CD14-positive monocyte (primary cell): Measurements from ENCODE around the gene RABL3. TPM values are rescaled to one million over a fixed set of nuclear protein-coding genes. Genes with fewer than 3 reads are reported as not detected.

Experiments used
- DNase-seq, 3 donors: peaks; one replicate each; pipeline ENCODE4 v3.0.0-alpha.2; 2011 to 2022
- H2AFZ ChIP-seq: 2 replicates; pipeline ENCODE4 v1.6.0; 2012; ENCODE audit warnings: mild to moderate bottlenecking, low read depth, low read length, inconsistent platforms; ENCODE audit not compliant: insufficient read depth, poor library complexity, severe bottlenecking
- H3K27ac ChIP-seq, 2 donors: 1 replicate in 1 of 2; 2 replicates in 1 of 2; pipeline ENCODE4 v1.5.1; 2012 to 2013; ENCODE audit warnings: low read length in 2 of 2, control low read depth in 1 of 2, inconsistent platforms in 1 of 2, low read depth in 1 of 2, mild to moderate bottlenecking in 1 of 2
- H3K27me3 ChIP-seq, 2 donors: one replicate each; pipeline versions ENCODE4 v1.6.0 to v1.6.1; 2011 to 2013; ENCODE audit warnings: low read length in 2 of 2; ENCODE audit not compliant: control insufficient read depth in 2 of 2, insufficient read depth in 2 of 2
- H3K36me3 ChIP-seq, 2 donors: replicated peaks in 1 of 2; 1 replicate in 1 of 2; 2 replicates in 1 of 2; pipeline versions ENCODE4 v1.5.1 to v1.6.1; 2012 to 2013; ENCODE audit warnings: low read length in 2 of 2, control low read depth in 1 of 2, inconsistent platforms in 1 of 2, mild to moderate bottlenecking in 1 of 2; ENCODE audit not compliant: insufficient read depth in 2 of 2, control insufficient read depth in 1 of 2
- H3K4me1 ChIP-seq, 2 donors: 1 replicate in 1 of 2; 2 replicates in 1 of 2; pipeline versions ENCODE4 v1.5.1 to v1.6.1; 2012 to 2013; ENCODE audit warnings: low read length in 2 of 2, control low read depth in 1 of 2, inconsistent platforms in 1 of 2, mild to moderate bottlenecking in 1 of 2, moderate library complexity in 1 of 2; ENCODE audit not compliant: insufficient read depth in 2 of 2, control insufficient read depth in 1 of 2
- H3K4me2 ChIP-seq: replicated peaks from 2 replicates; pipeline ENCODE3; 2012; ENCODE audit warnings: low read length, moderate library complexity, mild to moderate bottlenecking; ENCODE audit not compliant: poor library complexity, severe bottlenecking; ENCODE audit errors: extremely low read depth
- H3K4me3 ChIP-seq, 3 experiments: fragments of 200-600 bp in 1 of 3; sonication (generic) in 1 of 3; replicated peaks in 1 of 3; 1 replicate in 2 of 3; 2 replicates in 1 of 3; pipeline ENCODE4 v1.5.1; 2011 to 2013; ENCODE audit warnings: low read length in 3 of 3, mild to moderate bottlenecking in 3 of 3, control low read depth in 2 of 3, low read depth in 2 of 3, inconsistent platforms in 1 of 3, moderate library complexity in 1 of 3
- H3K79me2 ChIP-seq: 2 replicates; pipeline ENCODE4 v1.6.0; 2012; ENCODE audit warnings: mild to moderate bottlenecking, control low read depth, inconsistent platforms, low read length, moderate library complexity; ENCODE audit not compliant: insufficient read depth
- H3K9ac ChIP-seq: 2 replicates; pipeline ENCODE4 v1.6.0; 2017; ENCODE audit warnings: low read length, mild to moderate bottlenecking; ENCODE audit not compliant: insufficient read depth, poor library complexity, severe bottlenecking
- H3K9me3 ChIP-seq, 2 donors: replicated peaks in 1 of 2; 1 replicate in 1 of 2; 2 replicates in 1 of 2; pipeline versions ENCODE4 v1.5.1 to v1.6.1; 2012 to 2013; ENCODE audit warnings: low read length in 2 of 2, control low read depth in 1 of 2; ENCODE audit not compliant: control insufficient read depth in 1 of 2, insufficient read depth in 1 of 2
- H4K20me1 ChIP-seq: 2 replicates; pipeline ENCODE4 v1.6.0; 2012; ENCODE audit warnings: mild to moderate bottlenecking, low read length, control low read depth, moderate library complexity; ENCODE audit not compliant: insufficient read depth
- H3K27ac Mint-ChIP-seq, 7 donors: one replicate each; pipeline ENCODE4 v1.8.0; 2020; ENCODE audit warnings: mild to moderate bottlenecking in 7 of 7, mixed read lengths in 7 of 7, moderate library complexity in 6 of 7, inconsistent platforms in 2 of 7
- H3K27me3 Mint-ChIP-seq, 3 donors: one replicate each; pipeline ENCODE4 v1.8.0; 2021 to 2022; ENCODE audit warnings: low read depth in 3 of 3, mild to moderate bottlenecking in 3 of 3, mixed read lengths in 3 of 3, moderate library complexity in 3 of 3, inconsistent platforms in 1 of 3
- H3K36me3 Mint-ChIP-seq, 2 donors: one replicate each; pipeline ENCODE4 v1.8.0; 2020; ENCODE audit warnings: mixed read lengths in 2 of 2, inconsistent platforms in 1 of 2, mild to moderate bottlenecking in 1 of 2
- H3K4me1 Mint-ChIP-seq: one replicate; pipeline ENCODE4 v1.8.0; 2020; ENCODE audit warnings: mild to moderate bottlenecking, mixed read lengths
- H3K4me3 Mint-ChIP-seq, 2 donors: one replicate each; pipeline ENCODE4 v1.8.0; 2020; ENCODE audit warnings: mild to moderate bottlenecking in 2 of 2, mixed read lengths in 2 of 2, moderate library complexity in 1 of 2
- H3K9me3 Mint-ChIP-seq, 7 donors: one replicate each; pipeline ENCODE4 v1.8.0; 2020 to 2022; ENCODE audit warnings: mixed read lengths in 7 of 7, mild to moderate bottlenecking in 6 of 7, moderate library complexity in 6 of 7, inconsistent platforms in 2 of 7
- CTCF ChIP-seq: fragments of 200-600 bp; IDR thresholded peaks from one replicate; pipeline ENCODE4 v1.8.0; 2022; ENCODE audit warnings: antibody characterized with exemption, mild to moderate bottlenecking
- whole genome bisulfite sequencing: methylation state at CpG from one replicate; pipeline ENCODE4 v1.1.5; 2013; ENCODE audit warnings: missing lambda C conversion rate; ENCODE audit not compliant: insufficient coverage; 5-methylcytosine and 5-hydroxymethylcytosine counted together
- intact Hi-C, 2 donors: fragments of 100-400 bp; cut with micrococcal nuclease; formaldehyde crosslinking; loops; one replicate each; pipeline versions ENCODE4 v1.15.0 to v1.15.1; 2023
- polyA plus RNA-seq, 3 donors: library from polyadenylated mRNA; depleted of rRNA in 1 of 3; unstranded in 2 of 3; stranded (reverse) in 1 of 3; fragments of 300-500 nt in 2 of 3; fragments of >200 nt in 1 of 3; fragmentation: Illumina TruSeq in 2 of 3; gene quantifications; 1 replicate in 2 of 3; 2 replicates in 1 of 3; pipeline ENCODE4 v1.2.3, GENCODE V29; 2012 to 2021

The RABL3 gene
- polyA plus RNA-seq, 3 donors, result 2.0 to 14.9 (median 11.5) TPM

GRCh38 chr3:120649830-120650233, 92.5 kb downstream of the RABL3 start:
- no peaks in the 10 kb centered on the region for H3K27me3 ChIP-seq
- no peaks in the 10 kb centered on the region for H4K20me1 ChIP-seq
- no peaks in the 10 kb centered on the region for H3K36me3 Mint-ChIP-seq
- no CpG with 5 or more reads among the region's 3 CpGs for WGBS
- no peak for TF ChIP-seq CTCF
- no peak overlapping the region for H3K27ac ChIP-seq
- H2AFZ ChIP-seq, result no peak overlapping the region
- H3K27me3 Mint-ChIP-seq, result peaks cover 0 to 1% (median 0%) of the 10 kb centered on the region in 3 donors
- intact Hi-C loops, result no loop called here
- no peak for DNase-seq
- H3K4me3 ChIP-seq, result no peak overlapping the region
- no peak overlapping the region for H3K27ac Mint-ChIP-seq
- no peak overlapping the region for H3K4me2 ChIP-seq
- no peaks in the 10 kb centered on the region for H3K36me3 ChIP-seq
- no peaks in the 10 kb centered on the region for H3K4me1 ChIP-seq
- H3K4me1 Mint-ChIP-seq, result no peaks in the 10 kb centered on the region
- H3K9me3 ChIP-seq, result no peaks in the 10 kb centered on the region
- no peaks in the 10 kb centered on the region for H3K79me2 ChIP-seq
- no peaks in the 10 kb centered on the region for H3K9me3 Mint-ChIP-seq
- H3K4me3 Mint-ChIP-seq, result no peak overlapping the region
- H3K9ac ChIP-seq, result no peak overlapping the region

DNA sequence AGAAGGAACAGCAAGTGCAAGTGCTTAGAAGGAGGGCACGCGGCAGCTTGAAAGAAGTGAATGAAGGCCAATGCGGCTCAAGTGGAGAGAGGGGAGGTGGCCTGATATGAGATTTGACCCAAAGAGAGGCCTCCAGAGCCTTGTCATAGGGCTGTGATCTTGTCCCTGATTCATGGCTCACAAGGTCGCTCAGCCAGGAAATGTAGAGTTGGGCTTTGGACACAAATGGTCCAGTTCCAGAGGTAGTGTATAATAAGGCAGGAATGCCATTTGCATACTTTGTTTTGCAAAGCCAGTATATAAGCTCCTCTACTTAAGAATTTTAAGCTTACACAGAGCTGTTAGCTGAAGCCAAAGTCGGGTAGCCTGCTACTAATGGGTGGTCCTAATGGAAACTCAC, 94.0 kb downstream of the RABL3 start:
- WGBS, result 100% methylated on average over 3 of the region's 5 CpGs
- H2AFZ ChIP-seq, result no peak overlapping the region
- DNase-seq, result no peak
- H3K36me3 ChIP-seq, result no peaks in the 10 kb centered on the region
- H3K4me3 ChIP-seq, result no peak overlapping the region
- intact Hi-C loops, result no loop called here
- no peak for TF ChIP-seq CTCF
- Mint-ChIP-seq H3K27me3 (no peaks in the 10 kb centered on the region), H3K27ac (no peak overlapping the region), H3K9me3 (no peaks in the 10 kb centered on the region), H3K4me1 (no peaks in the 10 kb centered on the region), H3K4me3 (no peak overlapping the region), H3K36me3 (no peaks in the 10 kb centered on the region)
- no peaks in the 10 kb centered on the region for H3K79me2 ChIP-seq
- H3K9me3 ChIP-seq, result no peaks in the 10 kb centered on the region
- no peak overlapping the region for H3K9ac ChIP-seq
- no peak overlapping the region for H3K4me2 ChIP-seq
- H3K27me3 ChIP-seq, result no peaks in the 10 kb centered on the region
- no peaks in the 10 kb centered on the region for H3K4me1 ChIP-seq
- H4K20me1 ChIP-seq, result no peaks in the 10 kb centered on the region
- no peak overlapping the region for H3K27ac ChIP-seq
